ENCODE results near the gene ANO6. TPM values are rescaled to one million over a fixed set of nuclear protein-coding genes. Genes with fewer than 3 reads are reported as not detected.

ANO6 gene
- total RNA-seq, 4 donors from 2014 or later, result 31.8 to 43.5 (median 34.1) TPM

DNA sequence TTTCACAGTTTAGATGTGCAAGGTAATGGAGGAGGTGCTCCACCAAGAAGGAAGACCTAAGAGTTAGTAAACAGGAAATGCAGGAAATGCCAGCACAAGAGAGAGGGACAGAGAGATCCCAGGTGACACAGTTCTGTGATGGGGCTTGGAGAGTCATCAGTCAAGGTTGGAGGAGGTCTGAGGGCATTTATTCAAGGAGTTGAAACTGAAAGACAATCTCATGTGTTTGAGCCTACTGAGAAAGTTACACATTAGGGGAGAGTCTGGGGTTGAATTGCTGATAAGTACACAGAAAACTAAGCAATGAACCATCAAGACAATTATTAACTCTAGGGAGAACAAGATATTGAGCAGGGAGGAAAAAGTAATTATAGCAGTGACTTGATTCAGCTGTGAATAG lies 138.5 kb downstream of the ANO6 start:
- Histone ChIP-seq H3K36me3 (peaks cover 37% of the 10 kb centered on the region), H3K4me1 (peaks cover 8% of the 10 kb centered on the region), H3K27me3 (no peaks in the 10 kb centered on the region), H3K27ac (no peak overlapping the region), H3K4me3 (no peak overlapping the region), H3K9me3 (no peaks in the 10 kb centered on the region)
- TF ChIP-seq POLR2AphosphoS5 (IDR thresholded peaks at IDR 0.05) (no peak), POLR2A (IDR thresholded peaks at IDR 0.05) (no peak), EP300 (IDR thresholded peaks at IDR 0.05) (no peak)
- TF ChIP-seq, protein P1, sequence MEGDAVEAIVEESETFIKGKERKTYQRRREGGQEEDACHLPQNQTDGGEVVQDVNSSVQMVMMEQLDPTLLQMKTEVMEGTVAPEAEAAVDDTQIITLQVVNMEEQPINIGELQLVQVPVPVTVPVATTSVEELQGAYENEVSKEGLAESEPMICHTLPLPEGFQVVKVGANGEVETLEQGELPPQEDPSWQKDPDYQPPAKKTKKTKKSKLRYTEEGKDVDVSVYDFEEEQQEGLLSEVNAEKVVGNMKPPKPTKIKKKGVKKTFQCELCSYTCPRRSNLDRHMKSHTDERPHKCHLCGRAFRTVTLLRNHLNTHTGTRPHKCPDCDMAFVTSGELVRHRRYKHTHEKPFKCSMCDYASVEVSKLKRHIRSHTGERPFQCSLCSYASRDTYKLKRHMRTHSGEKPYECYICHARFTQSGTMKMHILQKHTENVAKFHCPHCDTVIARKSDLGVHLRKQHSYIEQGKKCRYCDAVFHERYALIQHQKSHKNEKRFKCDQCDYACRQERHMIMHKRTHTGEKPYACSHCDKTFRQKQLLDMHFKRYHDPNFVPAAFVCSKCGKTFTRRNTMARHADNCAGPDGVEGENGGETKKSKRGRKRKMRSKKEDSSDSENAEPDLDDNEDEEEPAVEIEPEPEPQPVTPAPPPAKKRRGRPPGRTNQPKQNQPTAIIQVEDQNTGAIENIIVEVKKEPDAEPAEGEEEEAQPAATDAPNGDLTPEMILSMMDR (IDR thresholded peaks at IDR 0.05), result no peak
- no peak for DNase-seq (ENCODE audit: low spot score in 2 of 2)

DNA sequence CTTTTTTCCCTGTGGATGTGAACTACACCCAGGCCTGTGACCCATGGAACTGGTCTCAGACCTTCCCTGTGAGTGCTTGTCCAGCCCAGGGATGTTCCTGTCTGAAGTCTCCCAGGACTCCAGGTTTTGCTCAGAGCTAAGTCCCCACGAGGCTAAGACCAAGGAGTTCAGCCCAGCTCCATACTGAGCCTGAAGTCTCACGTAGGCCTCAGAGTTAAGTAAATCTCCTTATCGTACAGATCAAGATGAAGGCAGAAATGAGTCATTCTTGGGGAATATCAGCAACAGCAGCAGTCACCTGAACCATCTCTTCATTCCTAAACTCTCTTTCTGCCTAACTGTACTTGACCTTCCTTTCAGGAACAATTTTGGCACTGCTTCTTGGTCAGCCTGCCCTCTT lies 139.8 kb downstream of the ANO6 start:
- H3K27ac ChIP-seq, result no peak overlapping the region

GRCh38 chr12:45356822-45357538 lies 141.1 kb downstream of the ANO6 start:
- Histone ChIP-seq H3K9me3 (no peaks in the 10 kb centered on the region), H3K27ac (no peak overlapping the region), H3K27me3 (no peaks in the 10 kb centered on the region), H3K4me1 (peaks cover 8% of the 10 kb centered on the region), H3K36me3 (peaks cover 20% of the 10 kb centered on the region), H3K4me3 (no peak overlapping the region)
- 82% methylated on average over 4 of the region's 4 CpGs for WGBS
- DNase-seq (ENCODE audit: low spot score in 2 of 2), result no peak
- TF ChIP-seq EP300 (IDR thresholded peaks at IDR 0.05) (no peak), POLR2AphosphoS5 (IDR thresholded peaks at IDR 0.05) (no peak), POLR2A (IDR thresholded peaks at IDR 0.05) (no peak)
- TF ChIP-seq, protein P1 (IDR thresholded peaks at IDR 0.05), result no peak

More for the DNA sequence above, 139.8 kb downstream of the ANO6 start:
- TF ChIP-seq POLR2A (IDR thresholded peaks at IDR 0.05), result no peak
- no peak for TF ChIP-seq POLR2AphosphoS5 (IDR thresholded peaks at IDR 0.05)
- TF ChIP-seq, protein P1 (IDR thresholded peaks at IDR 0.05), result no peak
- TF ChIP-seq EP300 (IDR thresholded peaks at IDR 0.05), result no peak
- Histone ChIP-seq H3K4me1 (peaks cover 8% of the 10 kb centered on the region), H3K27me3 (no peaks in the 10 kb centered on the region), H3K36me3 (peaks cover 29% of the 10 kb centered on the region), H3K9me3 (no peaks in the 10 kb centered on the region), H3K4me3 (no peak overlapping the region)
- 61% methylated on average over 3 of the region's 3 CpGs for WGBS
- DNase-seq (ENCODE audit: low spot score in 2 of 2), result no peak

DNA sequence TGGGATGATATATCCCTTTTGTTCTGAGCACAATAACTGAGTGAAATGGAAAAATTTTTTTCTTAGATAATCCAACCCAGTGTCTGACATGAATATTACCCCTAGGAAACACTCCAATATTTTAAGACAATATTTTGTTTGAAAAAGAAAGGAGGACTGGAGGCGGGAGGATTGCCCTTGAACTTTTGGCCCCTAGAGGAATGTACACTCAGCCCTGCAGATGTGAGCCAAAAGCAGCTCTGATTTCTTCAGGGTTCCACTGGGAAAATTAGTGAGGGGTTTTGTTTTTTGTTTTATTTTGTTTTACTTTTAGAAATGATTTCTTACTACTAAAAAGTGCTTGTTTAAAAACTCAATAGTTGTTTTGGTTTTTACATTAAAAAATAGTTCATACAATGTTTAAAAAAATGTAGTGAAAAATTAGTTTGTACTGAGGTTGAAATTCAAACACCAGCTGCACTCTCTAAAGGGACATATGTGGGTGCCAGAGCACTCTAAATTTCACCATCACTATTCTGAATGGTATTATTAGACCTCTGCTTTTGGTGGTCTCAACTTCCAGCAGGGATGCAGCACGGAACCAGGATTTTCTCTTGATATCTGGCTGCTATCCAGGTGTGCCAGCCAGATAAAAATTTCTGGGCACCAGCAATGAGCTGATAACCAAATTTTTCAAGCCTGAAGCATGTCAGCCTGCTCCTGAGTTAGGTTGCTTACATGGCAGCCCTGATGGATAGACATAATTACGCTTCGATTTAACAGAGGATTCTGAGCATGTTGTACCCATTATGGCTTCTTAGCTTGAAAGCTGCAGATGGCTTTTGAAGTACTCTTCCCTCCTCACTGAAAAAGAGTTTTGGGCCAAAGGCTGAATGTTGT lies 141.9 kb downstream of the ANO6 start:
- H3K4me3 ChIP-seq, result no peak overlapping the region
- 36% methylated on average over 4 of the region's 4 CpGs for WGBS
- TF ChIP-seq POLR2A (IDR thresholded peaks at IDR 0.05) (no peak), POLR2AphosphoS5 (IDR thresholded peaks at IDR 0.05) (no peak), EP300 (IDR thresholded peaks at IDR 0.05) (no peak)
- TF ChIP-seq, protein P1 (IDR thresholded peaks at IDR 0.05), result no peak
- H3K9me3 ChIP-seq, result peaks cover 6% of the 10 kb centered on the region
- H3K4me1 ChIP-seq, result peaks cover 8% of the 10 kb centered on the region
- peak overlapping the region; percentile 11 for H3K27ac ChIP-seq
- H3K27me3 ChIP-seq, result no peaks in the 10 kb centered on the region
- H3K36me3 ChIP-seq, result peaks cover 20% of the 10 kb centered on the region
- DNase-seq (ENCODE audit: low spot score in 2 of 2), result no peak

GRCh38 chr12:45362291-45362690 lies 146.4 kb downstream of the ANO6 start:
- H3K36me3 ChIP-seq, result peaks cover 20% of the 10 kb centered on the region
- peaks cover 28% of the 10 kb centered on the region for H3K9me3 ChIP-seq
- H3K27ac ChIP-seq, result no peak overlapping the region
- TF ChIP-seq EP300 (IDR thresholded peaks at IDR 0.05) (no peak), POLR2A (IDR thresholded peaks at IDR 0.05) (no peak), POLR2AphosphoS5 (IDR thresholded peaks at IDR 0.05) (no peak)
- TF ChIP-seq, protein P1 (IDR thresholded peaks at IDR 0.05), result no peak
- H3K4me3 ChIP-seq, result no peak overlapping the region
- no peak for DNase-seq (ENCODE audit: low spot score in 2 of 2)
- H3K4me1 ChIP-seq, result peaks cover 5% of the 10 kb centered on the region
- no peaks in the 10 kb centered on the region for H3K27me3 ChIP-seq
